Measurements from ENCODE around the gene DNAJC27.
A peak's percentile ranks its signal among the peaks of the same experiment; 100 is the strongest.
"Not testable (repeated sequence)": the region's sequence is repeated elsewhere in the genome, so short reads cannot be mapped to it uniquely, and the experiment has no call there.

Gene DNAJC27

GRCh38 chr2:24971536-24972314, at the start of gene DNAJC27:
DNAJC27 (minus strand) TSS chr2:24971955; CDS start chr2:24971904, 51 bp downstream.
- DNase-seq, result peak; percentile 97 to 98

- no peak for DNase-seq
These were observed 46.9 kb upstream of the DNAJC27 start for GRCh38 chr2:25018681-25019080.

- no peak for DNase-seq
These were observed 42.9 kb upstream of the DNAJC27 start for GRCh38 chr2:25014631-25015030.

- DNase-seq, result not testable (repeated sequence)
These were observed 39.6 kb upstream of the DNAJC27 start for GRCh38 chr2:25011342-25011741.

DNA sequence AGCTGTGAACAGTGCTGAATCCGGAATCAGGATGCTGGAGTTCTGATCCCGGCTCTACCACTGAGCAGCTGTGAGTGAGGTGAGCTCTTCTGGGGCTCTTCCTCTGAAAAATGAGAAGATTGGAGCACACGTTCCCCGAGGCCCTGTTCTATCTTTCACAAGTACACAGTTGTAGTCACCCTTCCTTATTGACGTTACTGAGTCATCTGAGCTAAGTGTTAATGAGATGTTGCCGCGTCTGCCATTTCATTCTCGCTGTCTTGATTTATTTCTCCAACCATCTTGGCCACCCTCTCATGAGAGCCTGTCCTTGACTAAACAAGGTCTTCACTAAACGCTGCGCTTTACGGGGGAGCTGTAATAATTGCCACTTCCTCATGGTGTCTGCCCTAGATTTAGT, 38.2 kb upstream of the DNAJC27 start:
- DNase-seq, result no peak

DNA sequence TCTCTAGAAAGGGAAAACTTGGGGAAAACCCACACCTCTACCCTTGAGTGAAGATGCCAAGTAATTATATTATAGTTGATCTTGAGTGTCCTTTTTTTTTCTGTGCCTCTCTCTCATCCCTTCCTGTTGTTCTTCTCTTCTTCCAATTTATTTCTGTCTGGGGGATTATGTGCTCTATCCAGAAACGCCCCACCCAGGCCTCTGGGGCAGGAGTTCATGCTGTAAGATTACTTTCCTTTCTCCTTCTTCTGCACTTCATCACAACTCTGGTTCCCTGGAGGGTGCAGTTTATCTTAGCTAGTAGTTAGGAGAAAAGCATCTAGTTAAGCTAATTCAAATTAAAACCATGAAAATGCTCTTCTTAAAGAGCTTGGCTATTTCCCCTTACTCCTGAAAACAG, 30.3 kb upstream of the DNAJC27 start:
- DNase-seq, result no peak

DNA sequence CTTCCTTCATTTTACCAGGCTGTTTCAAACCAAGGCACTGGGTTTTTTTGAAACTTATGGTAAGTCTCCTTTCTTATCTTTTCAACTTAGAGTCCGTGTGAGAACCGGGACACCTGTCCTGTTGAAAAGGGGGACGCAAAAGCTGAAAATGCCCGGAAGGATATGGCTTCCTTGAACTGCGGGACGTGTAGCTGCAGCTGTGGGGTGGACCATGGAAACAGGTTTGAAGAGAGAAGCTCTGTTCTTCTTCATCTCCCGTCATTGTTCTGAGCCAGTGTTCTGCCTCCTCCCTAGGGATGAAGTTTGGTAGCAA, 29.5 kb upstream of the DNAJC27 start:
- DNase-seq, result no peak

GRCh38 chr2:25000503-25001324, 29.0 kb upstream of the DNAJC27 start:
- peak in 1 of 2 donors; percentile 43 for DNase-seq

DNA sequence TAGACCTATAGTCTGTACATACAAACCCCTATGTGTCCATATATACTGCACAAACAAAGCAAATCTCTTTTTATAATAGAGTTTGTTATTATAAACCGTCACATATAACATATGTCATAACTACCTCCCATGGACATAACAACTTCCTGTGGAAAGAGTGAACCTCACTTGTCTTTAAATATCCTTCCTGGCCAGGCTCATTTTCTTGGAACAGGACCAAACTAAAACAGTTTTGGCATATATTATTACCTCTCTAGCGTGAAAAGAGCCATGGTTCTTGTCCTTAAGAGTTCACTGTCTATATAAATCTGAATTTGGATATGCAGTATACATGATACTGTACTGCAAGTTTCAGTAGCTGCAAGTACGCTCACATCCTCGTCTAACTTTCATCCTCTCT, 28.3 kb upstream of the DNAJC27 start:
- DNase-seq, result no peak

DNA sequence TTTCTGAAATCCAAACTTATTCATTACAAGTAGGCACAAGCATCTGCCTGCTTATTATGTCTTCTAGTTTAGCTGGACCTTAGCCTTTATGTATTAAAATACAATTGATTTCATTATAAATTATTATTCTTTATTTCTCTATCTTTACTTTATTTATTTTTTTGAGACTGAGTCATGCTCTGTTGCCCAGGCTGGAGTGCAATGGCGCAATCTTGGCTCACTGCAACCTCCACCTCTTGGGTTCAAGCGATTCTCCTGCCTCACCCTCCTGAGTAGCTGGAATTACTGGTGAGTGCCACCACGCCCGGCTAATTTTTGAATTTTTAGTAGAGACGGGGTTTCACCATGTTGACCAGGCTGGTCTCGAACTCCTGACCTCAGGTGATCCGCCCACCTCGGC, 27.3 kb upstream of the DNAJC27 start:
- not testable (repeated sequence) for DNase-seq

GRCh38 chr2:24994146-24994724, 22.5 kb upstream of the DNAJC27 start:
- DNase-seq, result no peak

DNA sequence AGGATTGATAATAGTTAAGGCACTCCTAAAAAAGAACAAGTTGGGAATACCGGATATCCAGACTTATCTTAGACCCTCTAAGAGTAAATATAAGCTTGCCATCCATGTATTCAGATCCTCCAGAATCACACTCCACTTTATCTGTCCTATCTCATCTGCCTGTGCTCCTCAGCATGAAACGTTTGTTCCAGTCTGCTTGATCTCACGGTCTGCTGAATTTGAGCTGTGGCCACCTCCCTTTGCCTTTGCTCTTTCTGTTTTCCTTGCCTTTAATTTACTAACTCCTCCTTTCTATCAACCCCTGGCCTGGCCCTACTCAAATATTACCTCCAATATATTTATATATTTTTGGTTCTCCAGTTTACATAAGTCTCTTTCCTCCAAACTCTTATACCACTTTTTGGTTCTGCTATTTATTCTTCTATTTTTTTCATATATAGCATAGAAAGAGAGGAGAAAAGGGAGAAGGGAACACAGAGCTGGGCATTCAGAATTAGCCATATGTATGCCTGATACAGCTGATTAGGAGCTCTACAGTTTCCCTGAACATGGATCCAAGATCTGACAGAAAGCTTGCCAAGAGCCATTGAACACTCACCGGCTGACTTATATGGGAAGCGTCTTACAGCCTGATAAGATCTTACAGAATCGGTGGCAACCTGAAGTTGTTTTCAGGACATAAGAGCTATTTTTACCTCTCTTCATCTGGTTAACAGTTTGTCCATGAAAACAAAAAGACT, 21.8 kb upstream of the DNAJC27 start:
- no peak for DNase-seq

DNA sequence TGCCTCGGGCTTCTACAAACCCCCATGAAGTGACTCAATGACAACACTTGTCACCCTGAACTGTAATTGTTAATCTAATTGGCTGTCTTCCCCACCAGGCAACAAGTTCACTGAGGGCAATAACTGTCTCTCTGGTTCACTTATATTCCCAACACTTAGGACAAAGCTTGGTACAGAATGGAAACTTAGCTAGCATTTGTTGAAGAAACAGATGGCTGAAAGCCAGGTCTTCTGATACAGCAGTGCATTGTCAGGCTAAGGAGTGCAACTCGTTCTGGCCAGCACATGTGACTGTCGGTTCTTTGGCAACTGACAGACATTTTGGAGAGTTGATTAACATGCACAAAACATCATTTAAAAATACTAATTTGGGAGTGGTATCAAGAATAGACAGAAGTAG, 14.6 kb upstream of the DNAJC27 start:
- peak; percentile 57 to 69 for DNase-seq

GRCh38 chr2:24985511-24985910, 13.8 kb upstream of the DNAJC27 start:
- DNase-seq, result no peak

- peak; percentile 41 to 49 for DNase-seq
These were observed 13.2 kb upstream of the DNAJC27 start for GRCh38 chr2:24984912-24985311.

DNA sequence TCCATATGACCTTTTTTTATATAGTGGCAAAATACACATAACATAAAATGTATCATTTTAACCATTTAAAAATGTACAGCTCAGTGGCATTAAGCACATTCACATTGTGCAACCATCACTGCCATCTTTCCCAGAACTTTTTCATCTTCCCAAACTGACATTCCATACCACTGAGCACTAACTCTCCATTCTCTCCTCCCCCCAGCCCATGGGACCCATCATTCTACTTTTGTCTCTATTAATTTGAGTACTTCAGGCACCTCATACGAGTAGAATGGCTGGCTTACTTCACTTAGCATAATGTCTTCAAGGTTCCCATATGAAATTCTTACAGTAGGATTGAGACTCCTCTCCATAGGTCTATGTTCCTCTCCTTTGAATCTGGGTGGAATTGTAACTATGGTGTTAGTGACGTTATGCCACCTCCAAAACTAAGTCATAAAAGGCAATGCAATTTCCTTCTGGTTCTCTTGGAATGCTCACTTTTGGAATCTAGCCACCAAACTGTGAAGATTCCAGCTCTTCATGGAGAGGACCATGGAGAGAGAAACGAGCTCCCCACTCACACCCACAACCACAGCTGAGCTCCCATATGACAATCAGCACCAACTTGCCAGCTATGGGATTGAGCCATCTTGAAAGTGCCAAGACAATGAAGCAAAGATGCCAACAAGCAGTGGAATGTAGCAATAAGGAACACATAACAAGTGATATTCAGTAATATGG, 9.8 kb upstream of the DNAJC27 start:
- no peak for DNase-seq

GRCh38 chr2:24978661-24979060, 6.9 kb upstream of the DNAJC27 start:
- no peak for DNase-seq

- no peak for DNase-seq
These were observed 5.9 kb upstream of the DNAJC27 start for GRCh38 chr2:24977631-24978030.

DNA sequence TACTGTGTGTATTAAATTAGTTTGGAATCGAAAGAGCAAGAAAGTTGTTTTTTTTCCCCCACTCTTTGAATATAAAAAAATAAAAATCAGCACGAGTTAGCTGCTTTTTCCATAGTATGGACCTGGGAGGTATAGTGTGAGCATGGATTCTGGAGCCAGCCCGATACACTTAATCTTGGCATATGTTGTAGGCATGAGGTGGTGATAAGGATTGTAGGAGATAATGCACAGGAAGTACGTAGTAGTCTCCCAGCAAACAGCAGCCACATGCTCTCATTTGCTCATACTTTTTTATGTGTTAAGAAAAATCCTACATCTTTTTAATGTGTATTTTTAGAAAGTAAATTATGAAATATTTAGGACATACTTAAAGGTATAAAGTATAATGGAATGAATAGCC, 2.1 kb upstream of the DNAJC27 start:
- no peak for DNase-seq

DNA sequence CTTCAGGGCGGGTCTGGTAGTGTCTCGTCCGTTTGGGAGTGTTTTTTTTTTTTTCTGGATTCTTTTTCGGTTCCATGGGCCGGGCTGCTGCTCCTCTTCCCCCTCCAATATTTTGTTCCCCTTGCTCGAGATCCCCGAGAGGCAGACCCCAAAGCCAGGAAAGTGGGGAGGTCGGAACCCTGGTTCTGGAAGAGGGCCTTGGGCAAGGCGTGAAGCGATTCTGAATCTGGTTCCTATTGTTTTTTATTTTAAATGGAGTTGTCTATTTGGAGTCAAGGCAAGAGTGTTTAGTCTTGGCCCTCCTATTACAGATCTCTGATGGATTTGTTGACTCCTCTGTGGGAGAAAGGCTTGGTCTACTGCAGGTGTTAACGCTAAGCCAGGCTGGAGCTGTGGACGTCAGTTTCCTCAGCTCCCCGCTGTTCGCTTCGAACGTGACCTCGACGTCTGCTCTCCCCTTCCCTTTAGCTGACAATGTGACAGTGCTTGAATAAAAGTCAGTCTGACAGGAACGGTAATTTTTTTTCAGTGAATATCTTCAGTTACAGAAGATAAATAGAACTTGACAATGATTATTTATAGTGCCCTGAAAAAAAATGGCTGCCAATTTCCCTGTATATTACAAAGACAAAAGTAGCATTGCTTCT, 683 bp upstream of the DNAJC27 start:
- peak in 1 of 2 donors; percentile 62 for DNase-seq

DNA sequence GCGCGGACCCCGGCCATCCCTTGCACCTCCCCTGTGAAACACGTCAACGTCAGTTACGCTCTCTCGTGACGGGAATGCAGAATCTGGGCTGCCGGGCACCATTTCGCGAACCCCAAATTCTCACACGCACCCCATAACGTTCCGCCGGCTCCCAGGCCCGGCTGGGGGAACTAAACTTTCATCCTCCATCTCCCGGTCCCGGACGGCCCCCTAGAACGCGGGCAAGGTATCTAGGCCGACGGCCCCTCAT, 544 bp downstream of the DNAJC27 start:
- DNase-seq, result peak in 1 of 2 donors; percentile 53
